HEK293 (cell line): ENCODE measurements around the gene AURKAIP1.

Experiments used
- CTCF ChIA-PET: fragments of 350-600 bp; formaldehyde crosslinking; extraction: SDS; loops from one replicate; lab custom pipeline; 2021; ENCODE audit warnings: antibody characterized with exemption; lab: Yijun Ruan, JAX
- POLR2A ChIA-PET: fragments of 300-600 bp; formaldehyde crosslinking; extraction: SDS; loops from one replicate; lab custom pipeline; 2020; ENCODE audit warnings: antibody characterized with exemption, inconsistent platforms; lab: Yijun Ruan, JAX
- H3K27ac ChIP-seq: fragments of 200-500 bp; sonication (Bioruptor generic); 2 replicates; pipeline ENCODE4 v1.5.1; 2014; ENCODE audit warnings: low read depth, low read length, control low read depth, inconsistent platforms; ENCODE audit errors: extremely low read depth
- H3K36me3 ChIP-seq, 2 experiments: fragments of 200-500 bp in 1 of 2; sonication (Bioruptor generic) in 1 of 2; 1 replicate in 1 of 2; 2 replicates in 1 of 2; pipeline ENCODE4 v1.5.1; 2014 to 2017; ENCODE audit warnings: inconsistent platforms in 2 of 2, low read length in 2 of 2; ENCODE audit not compliant: control insufficient read depth in 2 of 2, insufficient read depth in 1 of 2
- H3K4me1 ChIP-seq: fragments of 200-500 bp; sonication (Bioruptor generic); 2 replicates; pipeline ENCODE4 v1.5.1; 2014; ENCODE audit warnings: mild to moderate bottlenecking, low read length, inconsistent platforms; ENCODE audit not compliant: control insufficient read depth, insufficient read depth
- H3K4me3 ChIP-seq: 2 replicates; pipeline ENCODE4 v1.5.1; 2011; ENCODE audit warnings: low read depth, mild to moderate bottlenecking, control low read depth, low read length, moderate library complexity
- H3K9me3 ChIP-seq: fragments of 200-500 bp; sonication (Bioruptor generic); 2 replicates; pipeline ENCODE4 v1.5.1; 2014; ENCODE audit warnings: low read depth, low read length, inconsistent platforms; ENCODE audit not compliant: control insufficient read depth, insufficient read depth
- GFI1B ChIP-seq: fragments of 450-650 bp; formaldehyde crosslinking; IDR thresholded peaks from 2 replicates; pipeline ENCODE4 v1.5.1; 2016; ENCODE audit warnings: missing biosample characterization, missing genetic modification characterization
- GLIS1 ChIP-seq: fragments of 450-650 bp; formaldehyde crosslinking; IDR thresholded peaks from 2 replicates; pipeline ENCODE4 v1.5.1; 2016; ENCODE audit warnings: missing biosample characterization, missing genetic modification characterization
- GLIS2 ChIP-seq: fragments of 450-650 bp; formaldehyde crosslinking; IDR thresholded peaks from 2 replicates; pipeline ENCODE4 v1.5.1; 2016; ENCODE audit warnings: missing biosample characterization, missing genetic modification characterization
- KLF1 ChIP-seq: fragments of 450-650 bp; formaldehyde crosslinking; IDR thresholded peaks from 2 replicates; pipeline ENCODE4 v1.5.1; 2016; ENCODE audit warnings: missing biosample characterization, missing genetic modification characterization
- KLF9 ChIP-seq: fragments of 450-650 bp; formaldehyde crosslinking; IDR thresholded peaks from 2 replicates; pipeline ENCODE4 v1.5.1; 2016; ENCODE audit warnings: missing biosample characterization, missing genetic modification characterization, low read depth
- SCRT2 ChIP-seq: fragments of 450-650 bp; formaldehyde crosslinking; IDR thresholded peaks from 2 replicates; pipeline ENCODE4 v1.5.1; 2016; ENCODE audit warnings: missing biosample characterization, missing genetic modification characterization
- SP2 ChIP-seq: fragments of 450-650 bp; formaldehyde crosslinking; IDR thresholded peaks from 2 replicates; pipeline ENCODE4 v1.5.1; 2016; ENCODE audit warnings: missing biosample characterization, missing genetic modification characterization
- TCF7L2 ChIP-seq: IDR thresholded peaks from 2 replicates; pipeline ENCODE4 v1.6.1; 2011; ENCODE audit warnings: low read depth, mild to moderate bottlenecking, inconsistent platforms, low read length, moderate library complexity, borderline replicate concordance
- ZNF10 ChIP-seq: fragments of 450-650 bp; formaldehyde crosslinking; IDR thresholded peaks from 2 replicates; pipeline ENCODE4 v1.5.1; 2017; ENCODE audit warnings: missing biosample characterization, missing genetic modification characterization
- ZNF184 ChIP-seq: fragments of 450-650 bp; IDR thresholded peaks from 2 replicates; pipeline ENCODE4 v1.5.1; 2018; ENCODE audit warnings: missing biosample characterization, mild to moderate bottlenecking, missing genetic modification characterization
- ZNF2 ChIP-seq: fragments of 450-650 bp; formaldehyde crosslinking; IDR thresholded peaks from 2 replicates; pipeline ENCODE4 v1.5.1; 2016; ENCODE audit warnings: missing biosample characterization, missing genetic modification characterization
- ZNF391 ChIP-seq: fragments of 450-650 bp; formaldehyde crosslinking; IDR thresholded peaks from 2 replicates; pipeline ENCODE4 v1.5.1; 2016; ENCODE audit warnings: low read depth, missing biosample characterization, missing genetic modification characterization, borderline replicate concordance
- ZNF423 ChIP-seq: fragments of 450-650 bp; formaldehyde crosslinking; IDR thresholded peaks from 2 replicates; pipeline ENCODE4 v1.5.1; 2016; ENCODE audit warnings: missing biosample characterization, missing genetic modification characterization
- ZNF600 ChIP-seq: fragments of 450-650 bp; formaldehyde crosslinking; IDR thresholded peaks from 2 replicates; pipeline ENCODE4 v1.5.1; 2016; ENCODE audit warnings: missing biosample characterization, missing genetic modification characterization
- ZNF623 ChIP-seq: fragments of 450-650 bp; formaldehyde crosslinking; IDR thresholded peaks from 2 replicates; pipeline ENCODE4 v1.5.1; 2016; ENCODE audit warnings: missing biosample characterization, missing genetic modification characterization
- ZSCAN16 ChIP-seq: fragments of 450-650 bp; formaldehyde crosslinking; IDR thresholded peaks from 2 replicates; pipeline ENCODE4 v1.5.1; 2016; ENCODE audit warnings: missing biosample characterization, missing genetic modification characterization
- ZSCAN5A ChIP-seq: fragments of 450-650 bp; formaldehyde crosslinking; IDR thresholded peaks from 2 replicates; pipeline ENCODE4 v1.5.1; 2016; ENCODE audit warnings: missing biosample characterization, missing genetic modification characterization
- TF ChIP-seq, protein P1 (sequence below): fragments of 450-650 bp; formaldehyde crosslinking; optimal IDR thresholded peaks from 2 replicates; pipeline ENCODE3; 2016; ENCODE audit warnings: missing biosample characterization, mild to moderate bottlenecking, missing genetic modification characterization
- TF ChIP-seq, protein P2 (sequence below): fragments of 450-650 bp; formaldehyde crosslinking; IDR thresholded peaks from 2 replicates; pipeline ENCODE4 v1.5.1; 2016; ENCODE audit warnings: missing biosample characterization, missing genetic modification characterization

Gene AURKAIP1

DNA sequence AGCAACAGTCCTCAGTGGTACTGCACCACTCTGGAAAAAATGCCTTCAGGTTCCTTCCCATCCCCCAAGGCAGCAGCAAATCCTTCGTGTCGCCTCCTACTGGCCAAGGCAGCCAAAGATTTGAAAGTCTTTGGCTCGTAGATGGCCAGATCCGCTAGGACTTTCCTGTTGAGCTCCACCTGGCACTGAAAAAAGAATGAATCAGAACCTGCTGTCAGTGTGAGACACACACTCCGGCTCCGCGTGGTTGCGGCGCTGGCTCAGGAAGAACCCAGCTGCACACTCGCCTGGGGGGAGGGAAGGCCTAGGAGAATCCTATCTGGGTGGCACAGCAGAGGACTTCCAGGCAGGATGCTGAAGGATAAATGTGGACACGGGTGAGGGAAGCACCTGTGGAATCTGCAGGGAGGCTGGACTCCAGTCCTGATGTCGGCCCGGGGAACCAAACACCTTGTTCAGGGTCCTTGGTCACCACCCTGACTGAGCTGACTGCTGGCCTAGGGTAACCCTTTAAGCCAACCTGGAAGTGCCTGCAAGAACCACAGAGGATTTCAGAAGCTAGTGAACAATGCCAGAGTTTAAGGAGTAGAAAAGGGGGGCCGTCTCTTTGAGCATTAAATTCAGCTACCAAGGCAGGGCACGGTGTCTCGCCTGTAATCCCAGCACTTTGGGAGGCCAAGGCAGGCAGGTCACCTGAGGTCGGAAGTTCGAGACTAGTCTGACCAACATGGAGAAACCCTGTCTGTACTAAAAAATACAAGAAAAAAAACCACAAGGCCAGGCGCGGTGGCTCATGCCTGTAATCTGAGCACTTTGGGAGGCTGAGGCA is 27.3 kb upstream of the AURKAIP1 start (continued):
- TF ChIP-seq, protein P1, sequence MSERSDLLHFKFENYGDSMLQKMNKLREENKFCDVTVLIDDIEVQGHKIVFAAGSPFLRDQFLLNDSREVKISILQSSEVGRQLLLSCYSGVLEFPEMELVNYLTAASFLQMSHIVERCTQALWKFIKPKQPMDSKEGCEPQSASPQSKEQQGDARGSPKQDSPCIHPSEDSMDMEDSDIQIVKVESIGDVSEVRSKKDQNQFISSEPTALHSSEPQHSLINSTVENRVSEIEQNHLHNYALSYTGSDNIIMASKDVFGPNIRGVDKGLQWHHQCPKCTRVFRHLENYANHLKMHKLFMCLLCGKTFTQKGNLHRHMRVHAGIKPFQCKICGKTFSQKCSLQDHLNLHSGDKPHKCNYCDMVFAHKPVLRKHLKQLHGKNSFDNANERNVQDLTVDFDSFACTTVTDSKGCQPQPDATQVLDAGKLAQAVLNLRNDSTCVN: no peak
- TF ChIP-seq SCRT2 (tag by site-specific recombination): peak; percentile 95
- 0 out of 2 replicates have a peak, but pooled peaks have one; percentile 47 for TF ChIP-seq ZNF184 (tag by site-specific recombination)
- no peak for TF ChIP-seq ZSCAN5A (tag by site-specific recombination)

DNA sequence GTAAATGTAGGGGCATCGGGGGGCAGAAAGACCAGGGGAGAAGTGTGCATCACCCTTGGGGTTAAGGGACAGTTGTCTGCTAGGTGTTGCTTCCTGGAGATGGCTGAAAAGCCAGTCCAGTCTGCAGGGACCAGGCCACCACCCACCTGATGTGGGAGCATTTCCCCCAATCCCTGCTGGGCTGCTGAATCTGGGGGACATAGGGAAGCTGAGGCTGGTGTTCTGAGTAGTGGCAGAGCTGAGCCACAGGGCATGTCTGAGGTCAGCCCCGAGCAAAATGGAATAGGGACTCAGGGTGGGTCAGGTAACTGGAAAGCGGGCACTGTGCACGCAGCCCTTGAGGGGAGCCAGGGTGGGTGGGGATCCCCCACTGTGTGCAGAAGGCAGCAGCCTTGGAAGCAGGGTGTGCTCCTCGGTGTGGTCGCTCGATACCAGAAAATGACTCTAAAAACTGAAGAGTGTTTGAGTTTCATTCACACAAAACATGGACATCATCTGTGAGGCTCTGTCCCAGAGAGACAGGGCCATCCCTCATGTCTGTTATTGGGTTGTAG is 26.5 kb upstream of the AURKAIP1 start:
- H3K4me3 ChIP-seq: no peak overlapping the region
- peaks cover 26 to 84% of the 10 kb centered on the region in 2 experiments; a peak in 2 of 3 replicates for H3K36me3 ChIP-seq
- no peaks in the 10 kb centered on the region for H3K4me1 ChIP-seq
- ChIA-PET POLR2A (interaction anchor here (0.8 to 2.5 kb wide), 6 partner anchors 13 to 135 kb away, joined by 3 to 7 read pairs (median 4); no protein-coding TSS in a partner anchor), CTCF (interaction anchor here (0.6 to 1.9 kb wide), 5 partner anchors 10 to 41 kb away, joined by 3 to 9 read pairs (median 3); no protein-coding TSS in a partner anchor)
- TF ChIP-seq KLF1 (tag by site-specific recombination) (no peak), TCF7L2 (no peak), ZNF600 (no peak), ZSCAN16 (tag by site-specific recombination) (no peak), KLF9 (no peak), ZNF2 (no peak), ZNF391 (tag by site-specific recombination) (no peak), GFI1B (tag by site-specific recombination) (no peak)
- no peaks in the 10 kb centered on the region for H3K9me3 ChIP-seq
- H3K27ac ChIP-seq: peak overlapping the region; percentile 56

- H3K9me3 ChIP-seq: no peaks in the 10 kb centered on the region
- H3K4me1 ChIP-seq: no peaks in the 10 kb centered on the region
- ChIA-PET POLR2A (interaction anchor here (0.8 to 2.9 kb wide), 7 partner anchors 9 to 104 kb away, joined by 3 to 36 read pairs (median 4); partner anchors contain the start of gene AURKAIP1), CTCF (interaction anchor here (0.9 to 1.9 kb wide), 4 partner anchors 9 to 104 kb away, joined by 3 to 9 read pairs (median 4); no protein-coding TSS in a partner anchor)
- H3K36me3 ChIP-seq: peaks cover 22 to 84% of the 10 kb centered on the region in 2 experiments; a peak in 2 of 3 replicates
- TF ChIP-seq ZNF623 (tag by site-specific recombination): no peak
- TF ChIP-seq, protein P2, sequence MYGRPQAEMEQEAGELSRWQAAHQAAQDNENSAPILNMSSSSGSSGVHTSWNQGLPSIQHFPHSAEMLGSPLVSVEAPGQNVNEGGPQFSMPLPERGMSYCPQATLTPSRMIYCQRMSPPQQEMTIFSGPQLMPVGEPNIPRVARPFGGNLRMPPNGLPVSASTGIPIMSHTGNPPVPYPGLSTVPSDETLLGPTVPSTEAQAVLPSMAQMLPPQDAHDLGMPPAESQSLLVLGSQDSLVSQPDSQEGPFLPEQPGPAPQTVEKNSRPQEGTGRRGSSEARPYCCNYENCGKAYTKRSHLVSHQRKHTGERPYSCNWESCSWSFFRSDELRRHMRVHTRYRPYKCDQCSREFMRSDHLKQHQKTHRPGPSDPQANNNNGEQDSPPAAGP (tag by site-specific recombination): no peak
- 0 out of 2 replicates have a peak, but pooled peaks have one; percentile 15 for TF ChIP-seq GLIS1 (tag by site-specific recombination)
- TF ChIP-seq ZNF600: peak; percentile 36; the same call in 1 of the 2 replicates
- peak; percentile 42 for TF ChIP-seq SP2
- no peak for TF ChIP-seq ZNF423 (tag by site-specific recombination)
- TF ChIP-seq GLIS2 (tag by site-specific recombination): peak; percentile 54; the same call in 1 of the 2 replicates
- 0 out of 2 replicates have a peak, but pooled peaks have one; percentile 61 for TF ChIP-seq ZNF10
- peak overlapping the region; percentile 63 for H3K4me3 ChIP-seq
- H3K27ac ChIP-seq: peak overlapping the region; percentile 56; the same call in 1 of the 2 replicates
Measured at GRCh38 chr1:1400576-1401456, 25.8 kb upstream of the AURKAIP1 start.
